ENCODE results near the gene TEKT2.

DNA sequence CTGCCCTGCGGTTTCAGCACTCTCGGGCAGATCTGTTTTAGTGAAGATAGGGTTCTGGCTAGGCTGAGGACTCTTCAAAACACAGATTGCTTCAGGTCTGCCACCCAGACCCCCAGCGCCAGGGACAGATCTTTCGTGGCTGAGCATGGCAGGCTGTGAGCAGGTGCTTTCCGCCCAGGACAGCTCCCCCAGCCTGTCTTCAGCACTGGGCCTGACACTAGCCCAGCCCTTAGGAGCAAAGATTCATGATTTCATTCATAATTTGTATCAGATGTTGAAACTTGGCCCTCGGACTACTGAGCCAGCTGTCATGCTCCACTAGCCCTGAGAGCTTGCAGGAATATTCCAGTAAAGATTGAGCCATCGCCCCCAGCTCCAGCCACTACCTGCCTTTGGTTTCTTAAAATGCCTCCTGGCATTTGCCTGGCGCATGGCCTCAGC, 10.7 kb downstream of the TEKT2 start:
- TF ChIP-seq ZNF184 (tag by site-specific recombination; IDR thresholded peaks at IDR 0.05) (no peak), YY1 (tag by site-specific recombination; IDR thresholded peaks at IDR 0.05) (no peak), ZNF223 (tag by site-specific recombination; IDR thresholded peaks at IDR 0.05) (no peak), ZNF621 (tag by site-specific recombination; IDR thresholded peaks at IDR 0.05) (no peak), ZNF423 (tag by site-specific recombination; IDR thresholded peaks at IDR 0.05) (no peak)

Data from HEK293 (cell line).